Mesendoderm (in vitro differentiated cells): ENCODE measurements around the gene OR1E1.
"Not testable (repeated sequence)": the region's sequence is repeated elsewhere in the genome, so short reads cannot be mapped to it uniquely, and the experiment has no call there.

ENCODE experiments used
- DNase-seq: peaks from one replicate; pipeline ENCODE4 v3.0.0; 2013
- H2AK5ac ChIP-seq: 2 replicates; pipeline ENCODE4 v1.6.1; 2013; ENCODE audit warnings: low read length, inconsistent platforms
- H2BK120ac ChIP-seq: 2 replicates; pipeline ENCODE4 v1.6.1; 2013; ENCODE audit warnings: low read depth, mild to moderate bottlenecking, low read length, moderate library complexity, mixed read lengths
- H2BK15ac ChIP-seq: replicated peaks from 2 replicates; pipeline ENCODE4 v1.6.1; 2013; ENCODE audit warnings: low read depth, mild to moderate bottlenecking, moderate library complexity
- H2BK5ac ChIP-seq: 2 replicates; pipeline ENCODE4 v1.6.1; 2013; ENCODE audit warnings: low read length, inconsistent platforms
- H3K18ac ChIP-seq: 2 replicates; pipeline ENCODE4 v1.6.1; 2013; ENCODE audit warnings: mild to moderate bottlenecking, low read length, mixed read lengths
- H3K23ac ChIP-seq: one replicate; pipeline ENCODE4 v1.6.1; 2013; ENCODE audit warnings: low read length
- H3K27ac ChIP-seq: 2 replicates; pipeline ENCODE4 v1.5.1; 2013; ENCODE audit warnings: low read depth, mild to moderate bottlenecking, inconsistent platforms, low read length, moderate library complexity
- H3K27me3 ChIP-seq: 2 replicates; pipeline ENCODE4 v1.6.1; 2013; ENCODE audit warnings: low read length, control low read depth, mild to moderate bottlenecking, inconsistent platforms; ENCODE audit not compliant: insufficient read depth, poor library complexity
- H3K36me3 ChIP-seq: 2 replicates; pipeline ENCODE4 v1.6.1; 2013; ENCODE audit warnings: low read length, inconsistent platforms; ENCODE audit not compliant: control insufficient read depth, insufficient read depth
- H3K4ac ChIP-seq: one replicate; pipeline ENCODE4 v1.6.1; 2013; ENCODE audit warnings: low read depth, mild to moderate bottlenecking, low read length, moderate library complexity
- H3K4me1 ChIP-seq: 2 replicates; pipeline ENCODE4 v1.6.1; 2013; ENCODE audit warnings: low read depth, low read length, inconsistent platforms; ENCODE audit not compliant: control insufficient read depth
- H3K4me2 ChIP-seq: 2 replicates; pipeline ENCODE4 v1.6.1; 2013; ENCODE audit warnings: low read length
- H3K4me3 ChIP-seq: 2 replicates; pipeline ENCODE4 v1.5.1; 2013; ENCODE audit warnings: mild to moderate bottlenecking, low read length
- H3K56ac ChIP-seq: one replicate; pipeline ENCODE4 v1.6.1; 2013; ENCODE audit warnings: low read length
- H3K79me1 ChIP-seq: 2 replicates; pipeline ENCODE4 v1.6.1; 2013; ENCODE audit warnings: low read length, inconsistent platforms
- H3K79me2 ChIP-seq: 2 replicates; pipeline ENCODE4 v1.6.1; 2013; ENCODE audit warnings: mild to moderate bottlenecking, low read length; ENCODE audit not compliant: control insufficient read depth, insufficient read depth
- H3K9ac ChIP-seq: 2 replicates; pipeline ENCODE4 v1.6.1; 2013; ENCODE audit warnings: low read length, inconsistent platforms
- H4K5ac ChIP-seq: one replicate; pipeline ENCODE4 v1.6.1; 2013; ENCODE audit warnings: low read length
- H4K8ac ChIP-seq: one replicate; pipeline ENCODE4 v1.6.1; 2013; ENCODE audit warnings: low read depth, mild to moderate bottlenecking, control low read depth, low read length, moderate library complexity
- WGBS: extraction: QIAGEN DNeasy Blood & Tissue Kit; methylation state at CpG from one replicate; pipeline ENCODE4 v1.1.7; 2013; ENCODE audit warnings: low lambda C conversion rate, missing lambda C conversion rate; ENCODE audit not compliant: insufficient coverage; ENCODE audit errors: extremely low coverage; 5-methylcytosine and 5-hydroxymethylcytosine counted together

Gene OR1E1

DNA sequence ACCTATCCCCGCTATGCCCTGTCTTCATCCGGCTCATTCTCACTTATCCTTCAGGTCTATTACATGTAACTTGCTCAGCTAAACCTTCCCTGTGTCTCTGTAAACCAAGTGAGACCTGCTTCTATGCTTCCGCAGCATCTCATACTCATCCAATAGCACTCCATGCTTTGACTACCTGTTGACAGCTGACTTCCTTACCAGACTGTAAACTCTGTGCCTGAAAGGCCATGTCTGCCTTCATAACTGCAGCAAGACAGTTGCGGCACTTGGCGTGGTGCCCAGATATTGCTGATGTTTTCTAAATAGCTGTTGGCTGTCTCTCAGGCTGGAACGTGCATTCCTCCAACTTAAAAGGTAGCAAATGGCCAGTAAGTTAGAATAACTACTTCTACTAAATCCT lies 1.8 kb upstream of the OR1E1 start:
- H2BK15ac ChIP-seq = no peak overlapping the region
- no peak overlapping the region for H3K4me2 ChIP-seq
- no peaks in the 10 kb centered on the region for H3K36me3 ChIP-seq
- DNase-seq = no peak
- no peak overlapping the region for H3K4me3 ChIP-seq
- no peak overlapping the region for H3K27ac ChIP-seq
- H3K4ac ChIP-seq = no peak overlapping the region
- no peaks in the 10 kb centered on the region for H3K79me1 ChIP-seq
- no peak overlapping the region for H2BK5ac ChIP-seq
- H3K4me1 ChIP-seq = no peaks in the 10 kb centered on the region
- H2BK120ac ChIP-seq = no peak overlapping the region
- H4K8ac ChIP-seq = no peak overlapping the region
- no peaks in the 10 kb centered on the region for H3K27me3 ChIP-seq
- no peak overlapping the region for H3K23ac ChIP-seq
- no peak overlapping the region for H4K5ac ChIP-seq
- H2AK5ac ChIP-seq = no peak overlapping the region
- WGBS = no CpG with 5 or more reads among the region's 6 CpGs
- no peak overlapping the region for H3K9ac ChIP-seq
- H3K18ac ChIP-seq = no peak overlapping the region
- no peaks in the 10 kb centered on the region for H3K79me2 ChIP-seq
- H3K56ac ChIP-seq = no peak overlapping the region

DNA sequence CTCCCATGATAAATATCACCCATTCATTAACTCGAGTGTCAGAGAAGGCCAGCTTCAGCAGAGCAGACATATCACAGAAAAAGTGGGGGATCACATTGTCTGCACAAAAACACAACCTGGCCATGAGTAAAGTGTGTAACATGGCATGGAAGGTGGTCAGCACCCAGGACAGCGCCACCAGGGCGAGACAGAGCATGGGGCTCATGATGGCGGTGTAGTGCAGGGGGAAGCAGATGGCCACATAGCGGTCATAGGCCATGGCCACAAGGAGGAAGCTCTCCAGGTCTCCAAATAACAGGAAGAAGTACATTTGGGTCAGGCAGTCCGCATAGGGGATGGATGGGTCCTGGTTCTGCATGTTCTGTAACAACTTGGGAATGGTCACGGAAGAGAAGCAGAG lies 409 bp downstream of the OR1E1 start:
- H4K5ac ChIP-seq, H3K79me2 ChIP-seq, H2BK5ac ChIP-seq, H2BK120ac ChIP-seq, H3K18ac ChIP-seq, H3K4me1 ChIP-seq, H4K8ac ChIP-seq, H3K4ac ChIP-seq, H3K4me2 ChIP-seq, H3K27me3 ChIP-seq, H2AK5ac ChIP-seq, H3K4me3 ChIP-seq, H3K56ac ChIP-seq, H3K79me1 ChIP-seq, H3K9ac ChIP-seq, H3K27ac ChIP-seq, H2BK15ac ChIP-seq, DNase-seq, H3K36me3 ChIP-seq, H3K23ac ChIP-seq: not testable (repeated sequence)
- WGBS = no CpG with 5 or more reads among the region's 7 CpGs

DNA sequence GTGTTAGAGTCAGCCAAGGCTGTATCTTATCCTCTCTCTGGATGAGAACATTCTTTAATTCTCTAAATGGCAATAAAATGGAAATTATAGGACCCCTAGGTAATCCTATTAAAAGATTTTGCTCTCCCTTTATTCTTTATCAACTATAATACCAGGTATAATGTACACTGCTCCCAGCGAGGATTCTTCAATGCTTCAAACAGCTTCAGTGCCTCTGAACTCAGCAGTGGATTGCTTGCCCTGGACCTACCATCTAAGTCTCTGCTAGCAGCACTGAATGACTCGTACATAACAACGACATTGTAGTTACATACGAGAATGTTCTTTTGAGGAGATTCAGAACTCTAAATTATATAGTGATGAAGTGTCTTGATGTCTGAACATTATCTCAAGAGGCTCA lies 8.4 kb downstream of the OR1E1 start:
- no peaks in the 10 kb centered on the region for H3K79me1 ChIP-seq
- DNase-seq = no peak
- no peak overlapping the region for H2BK120ac ChIP-seq
- no peak overlapping the region for H3K4me3 ChIP-seq
- H3K9ac ChIP-seq = no peak overlapping the region
- H4K5ac ChIP-seq = no peak overlapping the region
- no peak overlapping the region for H3K4me2 ChIP-seq
- H4K8ac ChIP-seq = no peak overlapping the region
- H3K27me3 ChIP-seq = no peaks in the 10 kb centered on the region
- WGBS = no CpG with 5 or more reads among the region's 4 CpGs
- H2BK5ac ChIP-seq = no peak overlapping the region
- H3K27ac ChIP-seq = no peak overlapping the region
- no peak overlapping the region for H3K23ac ChIP-seq
- H3K36me3 ChIP-seq = no peaks in the 10 kb centered on the region
- H2BK15ac ChIP-seq = no peak overlapping the region
- no peak overlapping the region for H2AK5ac ChIP-seq
- H3K4ac ChIP-seq = no peak overlapping the region
- no peak overlapping the region for H3K18ac ChIP-seq
- H3K4me1 ChIP-seq = no peaks in the 10 kb centered on the region
- H3K56ac ChIP-seq = no peak overlapping the region
- H3K79me2 ChIP-seq = no peaks in the 10 kb centered on the region

DNA sequence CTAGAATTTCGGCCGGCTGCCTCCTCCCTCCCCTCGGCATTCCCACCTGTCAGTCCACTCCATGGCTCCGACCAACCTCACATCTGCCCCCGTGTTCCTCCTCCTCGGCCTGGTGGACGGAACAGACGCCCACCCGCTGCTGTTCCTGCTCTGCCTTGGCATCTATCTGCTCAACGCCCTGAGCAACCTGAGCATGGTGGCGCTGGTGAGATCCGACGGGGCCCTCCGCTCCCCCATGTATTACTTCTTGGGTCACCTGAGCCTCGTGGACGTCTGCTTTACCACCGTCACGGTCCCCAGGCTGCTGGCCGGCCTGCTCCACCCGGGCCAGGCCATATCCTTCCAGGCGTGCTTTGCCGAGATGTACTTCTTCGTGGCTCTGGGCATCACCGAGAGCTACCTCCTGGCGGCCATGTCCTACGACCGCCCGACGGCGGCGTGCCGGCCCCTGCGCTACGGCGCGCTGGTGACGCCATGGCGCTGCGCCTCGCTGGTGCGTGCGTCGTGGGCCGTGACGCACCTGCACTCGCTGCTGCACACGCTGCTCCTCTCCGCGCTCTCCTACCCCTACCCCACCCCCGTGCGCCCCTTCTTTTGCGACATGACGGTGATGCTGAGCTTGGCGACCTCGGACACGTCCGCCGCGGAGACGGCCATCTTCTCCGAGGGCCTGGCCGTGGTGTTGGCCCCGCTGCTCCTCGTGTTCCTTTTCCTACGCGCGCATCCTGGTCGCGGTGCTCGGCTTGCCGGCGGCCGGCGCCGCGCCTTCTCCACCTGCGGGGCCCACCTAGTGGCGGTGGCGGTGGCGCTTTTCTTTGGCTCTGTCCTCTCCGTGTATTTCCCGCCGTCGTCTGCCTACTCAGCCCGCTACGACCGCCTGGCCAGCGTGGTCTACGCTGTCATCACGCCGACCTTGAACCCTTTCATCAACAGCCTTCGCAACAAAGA lies 12.1 kb downstream of the OR1E1 start, which contains the start of gene OR3A2:
TSS of gene OR3A2 (minus strand) at position 440 of the 948 bp plus-strand sequence.
- no peak within 1 kb of the TSS for H3K4me3 ChIP-seq

DNA sequence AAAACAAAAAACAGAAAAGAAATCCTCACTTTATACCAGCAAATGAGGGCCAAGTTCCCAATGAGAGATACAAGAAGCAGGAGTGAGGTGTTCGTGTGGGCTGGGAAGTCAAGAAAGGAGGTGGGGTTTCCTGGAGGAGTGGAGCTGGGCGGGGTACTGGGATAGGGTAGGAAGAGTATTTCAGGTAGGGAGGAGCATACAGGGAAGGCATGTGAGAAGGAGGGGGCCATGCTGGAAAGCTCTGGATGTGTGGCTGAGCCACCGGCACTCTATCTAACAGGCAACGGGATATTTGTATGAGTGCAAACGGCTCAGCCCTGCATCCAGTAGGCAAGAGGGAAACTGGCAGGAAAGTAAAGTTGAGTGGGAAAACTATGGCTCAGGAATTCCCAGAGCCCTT lies 16.3 kb downstream of the OR1E1 start:
- H3K56ac ChIP-seq = no peak overlapping the region
- no peak overlapping the region for H3K18ac ChIP-seq
- no CpG with 5 or more reads among the region's 5 CpGs for WGBS
- H4K8ac ChIP-seq = no peak overlapping the region
- no peaks in the 10 kb centered on the region for H3K27me3 ChIP-seq
- H3K4me3 ChIP-seq = no peak overlapping the region
- no peak overlapping the region for H2BK5ac ChIP-seq
- no peak overlapping the region for H3K27ac ChIP-seq
- H3K9ac ChIP-seq = no peak overlapping the region
- no peak overlapping the region for H2AK5ac ChIP-seq
- H3K4ac ChIP-seq = no peak overlapping the region
- no peaks in the 10 kb centered on the region for H3K79me2 ChIP-seq
- DNase-seq = no peak
- H3K36me3 ChIP-seq = no peaks in the 10 kb centered on the region
- no peak overlapping the region for H3K23ac ChIP-seq
- no peak overlapping the region for H3K4me2 ChIP-seq
- H3K4me1 ChIP-seq = no peaks in the 10 kb centered on the region
- no peak overlapping the region for H4K5ac ChIP-seq
- no peak overlapping the region for H2BK15ac ChIP-seq
- H3K79me1 ChIP-seq = no peaks in the 10 kb centered on the region
- no peak overlapping the region for H2BK120ac ChIP-seq

More for the DNA sequence above, 12.1 kb downstream of the OR1E1 start, which contains the start of gene OR3A2:
- no peaks in the 10 kb centered on the region for H3K4me1 ChIP-seq
- H3K18ac ChIP-seq = no peak within 1 kb of the TSS
- WGBS = no CpG with 5 or more reads among the region's 92 CpGs
- H4K8ac ChIP-seq = no peak within 1 kb of the TSS
- H3K23ac ChIP-seq = no peak within 1 kb of the TSS
- H3K79me1 ChIP-seq = no peaks in the 10 kb centered on the region
- no peak within 1 kb of the TSS for H2AK5ac ChIP-seq
- H3K56ac ChIP-seq = no peak within 1 kb of the TSS
- no peak within 1 kb of the TSS for H4K5ac ChIP-seq
- H3K9ac ChIP-seq = no peak within 1 kb of the TSS
- H3K4ac ChIP-seq = no peak within 1 kb of the TSS
- H3K27ac ChIP-seq = no peak within 1 kb of the TSS
- H2BK15ac ChIP-seq = no peak within 1 kb of the TSS
- no peak within 1 kb of the TSS for H2BK5ac ChIP-seq
- DNase-seq = peak; percentile 3
- H3K79me2 ChIP-seq = no peaks in the 10 kb centered on the region
- H2BK120ac ChIP-seq = no peak within 1 kb of the TSS
- no peaks in the 10 kb centered on the region for H3K36me3 ChIP-seq
- no peaks in the 10 kb centered on the region for H3K27me3 ChIP-seq
- no peak within 1 kb of the TSS for H3K4me2 ChIP-seq
